PC-9 (cell line): ENCODE results near the gene DELE1. TPM values are rescaled to one million over a fixed set of nuclear protein-coding genes. Genes with fewer than 3 reads are reported as not detected.

ENCODE experiments used
- BruUV-seq: library from RNA; stranded (reverse); fragments of 400-500 nt; replicated peaks from 2 replicates; lab custom pipeline; 2021; lab: Mats Ljungman, UMichigan
- CTCF ChIA-PET: fragments of 300-600 bp; sonication (Branson Sonifier 250); formaldehyde crosslinking; loops from one replicate; lab custom pipeline; 2022; ENCODE audit warnings: antibody characterized with exemption; lab: Charles Lee
- POLR2A ChIA-PET: fragments of 300-600 bp; sonication (Branson Sonifier 250); formaldehyde crosslinking; loops from one replicate; lab custom pipeline; 2022; ENCODE audit warnings: antibody characterized with exemption; ENCODE audit not compliant: unreplicated experiment; lab: Charles Lee
- DNase-seq, 2 experiments: peaks; one replicate each; pipeline versions ENCODE4 v3.0.0 to v3.0.0-alpha.2; 2015 to 2022; ENCODE audit warnings: mixed read lengths in 1 of 2
- H2AFZ ChIP-seq: fragments of 200-600 bp; sonication (generic); 2 replicates; pipeline ENCODE4 v1.8.1; 2017; ENCODE audit warnings: antibody characterized with exemption
- H3F3A ChIP-seq: fragments of 200-600 bp; sonication (generic); 2 replicates; pipeline ENCODE4 v1.8.1; 2017; ENCODE audit warnings: antibody characterized with exemption, mild to moderate bottlenecking, low read depth; ENCODE audit not compliant: insufficient read depth
- H3K27ac ChIP-seq: fragments of 200-600 bp; sonication (generic); 2 replicates; pipeline ENCODE4 v1.6.1; 2016; ENCODE audit warnings: mixed run types
- H3K27me3 ChIP-seq: fragments of 200-600 bp; sonication (generic); 2 replicates; pipeline ENCODE4 v1.6.1; 2016; ENCODE audit warnings: low read depth, mixed run types; ENCODE audit not compliant: insufficient read depth
- H3K36me3 ChIP-seq: fragments of 200-600 bp; sonication (generic); 2 replicates; pipeline ENCODE4 v1.6.1; 2016; ENCODE audit warnings: low read depth, mixed run types
- H3K4me1 ChIP-seq: fragments of 200-600 bp; sonication (generic); replicated peaks from 2 replicates; pipeline ENCODE4 v1.6.1; 2016; ENCODE audit warnings: mixed run types; ENCODE audit not compliant: insufficient read depth
- H3K4me2 ChIP-seq: fragments of 200-600 bp; sonication (generic); 2 replicates; pipeline ENCODE4 v1.6.1; 2017; ENCODE audit warnings: mixed run types
- H3K4me3 ChIP-seq: fragments of 200-600 bp; sonication (generic); 2 replicates; pipeline ENCODE4 v1.6.1; 2016; ENCODE audit warnings: mixed run types
- H3K79me2 ChIP-seq: fragments of 200-600 bp; sonication (generic); 2 replicates; pipeline ENCODE4 v1.6.1; 2017; ENCODE audit warnings: low read depth, mixed run types
- H3K9me2 ChIP-seq: fragments of 200-600 bp; sonication (generic); 2 replicates; pipeline ENCODE4 v1.8.1; 2017; ENCODE audit warnings: mild to moderate bottlenecking; ENCODE audit not compliant: insufficient read depth
- H3K9me3 ChIP-seq: fragments of 200-600 bp; sonication (generic); 2 replicates; pipeline ENCODE4 v1.8.1; 2016; ENCODE audit warnings: low read depth; ENCODE audit not compliant: insufficient read depth
- H4K20me1 ChIP-seq: fragments of 200-600 bp; sonication (generic); 2 replicates; pipeline ENCODE4 v1.8.1; 2017; ENCODE audit not compliant: insufficient read depth
- CTCF ChIP-seq: fragments of 200-600 bp; sonication (generic); conservative IDR thresholded peaks from 2 replicates; pipeline ENCODE4 v1.6.1; 2017; ENCODE audit warnings: mixed run types, antibody characterized with exemption, mild to moderate bottlenecking, moderate library complexity
- EZH2 ChIP-seq: fragments of 200-600 bp; sonication (generic); IDR thresholded peaks from 2 replicates; pipeline ENCODE4 v1.8.0; 2017; ENCODE audit warnings: antibody characterized with exemption, low read depth
- intact Hi-C: fragments of 100-400 bp; cut with micrococcal nuclease; formaldehyde crosslinking; loops from one replicate; pipeline ENCODE4 v1.10.0; 2022; ENCODE audit not compliant: unreplicated experiment
- total RNA-seq: library from RNA; stranded (reverse); gene quantifications from 2 replicates; pipeline ENCODE4 v1.2.3, GENCODE V29; 2021

Gene DELE1
- total RNA-seq, 1 experiment from 2014 or later = 80.8 TPM

GRCh38 chr5:141910271-141910673, 13.4 kb upstream of the DELE1 start:
- no peak for TF ChIP-seq EZH2
- TF ChIP-seq CTCF = no peak
- no peaks in the 10 kb centered on the region for H3K9me2 ChIP-seq
- H2AFZ ChIP-seq = no peak overlapping the region
- no TSS peak for BruUV-seq
- POLR2A ChIA-PET = interaction anchor here (0.5 to 0.6 kb wide), 2 partner anchors 189 to 273 kb away, joined by 3 read pairs; partner anchors contain the start of genes HDAC3 and RELL2
- no peaks in the 10 kb centered on the region for H4K20me1 ChIP-seq
- no peak overlapping the region for H3K4me3 ChIP-seq
- H3K4me2 ChIP-seq = no peak overlapping the region
- no peaks in the 10 kb centered on the region for H3K79me2 ChIP-seq
- intact Hi-C loops = no loop called here
- H3K27ac ChIP-seq = no peak overlapping the region
- DNase-seq = peak in 1 of 2 experiments; percentile 77
- H3K27me3 ChIP-seq = no peaks in the 10 kb centered on the region
- CTCF ChIA-PET = no interaction called here
- H3K4me1 ChIP-seq = no peaks in the 10 kb centered on the region
- 0 out of 2 replicates have a peak, but pooled peaks cover 5% of the 10 kb centered on the region for H3F3A ChIP-seq
- H3K9me3 ChIP-seq = no peaks in the 10 kb centered on the region
- H3K36me3 ChIP-seq = no peaks in the 10 kb centered on the region

GRCh38 chr5:141913560-141914198, 10.0 kb upstream of the DELE1 start:
- BruUV-seq = no TSS peak
- 0 out of 2 replicates have a peak, but pooled peaks cover 8% of the 10 kb centered on the region for H3K4me1 ChIP-seq

GRCh38 chr5:141914199-141914743, 9.4 kb upstream of the DELE1 start:
- no peaks in the 10 kb centered on the region for H3K36me3 ChIP-seq
- H3K79me2 ChIP-seq = no peaks in the 10 kb centered on the region
- no peak for TF ChIP-seq CTCF
- TF ChIP-seq EZH2 = no peak
- H3F3A ChIP-seq = 0 out of 2 replicates have a peak, but pooled peaks cover 5% of the 10 kb centered on the region
- H4K20me1 ChIP-seq = no peaks in the 10 kb centered on the region
- no peaks in the 10 kb centered on the region for H3K9me2 ChIP-seq
- DNase-seq = no peak
- no peaks in the 10 kb centered on the region for H3K9me3 ChIP-seq
- POLR2A ChIA-PET = no interaction called here
- no peak overlapping the region for H2AFZ ChIP-seq
- no peak overlapping the region for H3K4me2 ChIP-seq
- no peaks in the 10 kb centered on the region for H3K27me3 ChIP-seq
- H3K27ac ChIP-seq = no peak overlapping the region
- 0 out of 2 replicates have a peak, but pooled peaks cover 8% of the 10 kb centered on the region for H3K4me1 ChIP-seq
- intact Hi-C loops = no loop called here
- no TSS peak for BruUV-seq
- CTCF ChIA-PET = interaction anchor here (0.6 kb wide), 1 partner anchor 9 kb away, joined by 3 read pairs; no protein-coding TSS in a partner anchor
- H3K4me3 ChIP-seq = no peak overlapping the region

More at GRCh38 chr5:141913560-141914198, 10.0 kb upstream of the DELE1 start:
- no peaks in the 10 kb centered on the region for H3K27me3 ChIP-seq
- ChIA-PET POLR2A (no interaction called here), CTCF (no interaction called here)
- no peak overlapping the region for H2AFZ ChIP-seq
- no peaks in the 10 kb centered on the region for H3K79me2 ChIP-seq
- no peaks in the 10 kb centered on the region for H4K20me1 ChIP-seq
- 0 out of 2 replicates have a peak, but pooled peaks cover 5% of the 10 kb centered on the region for H3F3A ChIP-seq
- intact Hi-C loops = no loop called here
- H3K27ac ChIP-seq = no peak overlapping the region
- no peak overlapping the region for H3K4me3 ChIP-seq
- no peaks in the 10 kb centered on the region for H3K36me3 ChIP-seq
- H3K9me3 ChIP-seq = no peaks in the 10 kb centered on the region
- no peak for DNase-seq
- no peak for TF ChIP-seq CTCF
- no peak for TF ChIP-seq EZH2
- H3K9me2 ChIP-seq = no peaks in the 10 kb centered on the region
- no peak overlapping the region for H3K4me2 ChIP-seq
